HCT116 (cell line): ENCODE results near the gene XKR7. TPM values are rescaled to one million over a fixed set of nuclear protein-coding genes. Genes with fewer than 3 reads are reported as not detected.

Experiments
- ATAC-seq: fragments of 200-7000 bp; cut with Tn5 transposase; 2 replicates; pipeline ENCODE4 v1.9.1; 2020; ENCODE audit warnings: mild to moderate bottlenecking, moderate library complexity
- BruUV-seq: library from RNA; stranded (reverse); fragments of 400-500 nt; replicated peaks from 2 replicates; lab custom pipeline; 2021; lab: Mats Ljungman, UMichigan
- CTCF ChIA-PET: fragments of 300-600 bp; sonication (Branson Sonifier 250); formaldehyde crosslinking; loops from one replicate; lab custom pipeline; 2021; ENCODE audit warnings: antibody characterized with exemption; lab: Charles Lee
- POLR2A ChIA-PET: fragments of 300-600, 350-600 bp; sonication (Branson Sonifier 250); formaldehyde crosslinking; loops from one replicate; lab custom pipeline; 2021; ENCODE audit warnings: antibody characterized with exemption; lab: Charles Lee
- RAD21 ChIA-PET, 2 experiments: fragments of 300-600 bp; sonication (Branson Sonifier 250); formaldehyde crosslinking; loops; one replicate each; lab custom pipeline; 2023; ENCODE audit warnings: low total read pairs in 2 of 2; ENCODE audit not compliant: uncharacterized antibody in 2 of 2, unreplicated experiment in 2 of 2, low non-redundant PET in 1 of 2; lab: Charles Lee
- DNase-seq: peaks from one replicate; pipeline ENCODE4 v3.0.0-alpha.2; 2010; ENCODE audit warnings: low read depth, low spot score
- H2AFZ ChIP-seq: fragments of 200-600 bp; shearing (Covaris generic), sonication (generic); 2 replicates; pipeline ENCODE4 v1.6.1; 2017; ENCODE audit warnings: low read depth, mixed run types, mixed read lengths, antibody characterized with exemption, low read length; ENCODE audit not compliant: poor library complexity, severe bottlenecking
- H3K27ac ChIP-seq: 2 replicates; pipeline ENCODE4 v1.5.1; 2012; ENCODE audit warnings: low read depth, low read length
- H3K27me3 ChIP-seq: fragments of 200-600 bp; sonication (generic); 2 replicates; pipeline ENCODE4 v1.6.1; 2016; ENCODE audit warnings: mixed run types, low read length, mixed read lengths; ENCODE audit not compliant: insufficient read depth
- H3K36me3 ChIP-seq, 2 experiments: fragments of 200-500 bp in 1 of 2; fragments of 200-600 bp in 1 of 2; sonication (Bioruptor generic) in 1 of 2; sonication (generic) in 1 of 2; 2 replicates each; pipeline versions ENCODE4 v1.5.1 to v1.6.1; 2014 to 2016; ENCODE audit warnings: low read length in 2 of 2, inconsistent platforms in 1 of 2, mixed read lengths in 1 of 2, mixed run types in 1 of 2; ENCODE audit not compliant: insufficient read depth in 2 of 2, control insufficient read depth in 1 of 2
- H3K4me1 ChIP-seq, 2 experiments: fragments of 200-600 bp in 1 of 2; sonication (generic) in 1 of 2; 2 replicates each; pipeline versions ENCODE4 v1.5.1 to v1.6.1; 2012 to 2017; ENCODE audit warnings: low read length in 2 of 2, inconsistent platforms in 1 of 2, mild to moderate bottlenecking in 1 of 2, mixed read lengths in 1 of 2, mixed run types in 1 of 2, moderate library complexity in 1 of 2; ENCODE audit not compliant: insufficient read depth in 2 of 2, control insufficient read depth in 1 of 2
- H3K4me2 ChIP-seq: fragments of 200-600 bp; sonication (generic); 2 replicates; pipeline ENCODE4 v1.6.1; 2017; ENCODE audit warnings: mixed run types, low read length, mixed read lengths
- H3K4me3 ChIP-seq, 2 experiments: fragments of 200-600 bp in 1 of 2; sonication (generic) in 1 of 2; replicated peaks in 1 of 2; 2 replicates each; pipeline ENCODE4 v1.5.1; 2011 to 2016; ENCODE audit warnings: low read length in 2 of 2, control low read depth in 1 of 2, low read depth in 1 of 2, mild to moderate bottlenecking in 1 of 2, mixed read lengths in 1 of 2, mixed run types in 1 of 2
- H3K79me2 ChIP-seq: fragments of 200-600 bp; sonication (generic); 2 replicates; pipeline ENCODE4 v1.6.1; 2017; ENCODE audit warnings: mild to moderate bottlenecking, mixed run types, low read length, moderate library complexity, mixed read lengths; ENCODE audit not compliant: insufficient read depth
- H3K9ac ChIP-seq: fragments of 200-600 bp; sonication (generic); 2 replicates; pipeline ENCODE4 v1.6.1; 2016; ENCODE audit warnings: low read length, mixed read lengths
- H3K9me2 ChIP-seq: fragments of 200-600 bp; sonication (generic), shearing (Covaris generic); 2 replicates; pipeline ENCODE4 v1.6.1; 2017; ENCODE audit warnings: mixed run types, mild to moderate bottlenecking, moderate library complexity; ENCODE audit not compliant: insufficient read depth
- H3K9me3 ChIP-seq, 2 experiments: fragments of 200-500 bp in 1 of 2; fragments of 200-600 bp in 1 of 2; sonication (Bioruptor generic) in 1 of 2; sonication (generic) in 1 of 2; 2 replicates each; pipeline ENCODE4 v1.6.1; 2014 to 2017; ENCODE audit warnings: low read length in 2 of 2, mixed read lengths in 2 of 2, inconsistent platforms in 1 of 2, low read depth in 1 of 2, mild to moderate bottlenecking in 1 of 2, mixed run types in 1 of 2, moderate library complexity in 1 of 2; ENCODE audit not compliant: control insufficient read depth in 1 of 2, insufficient read depth in 1 of 2
- H4K20me1 ChIP-seq: fragments of 200-600 bp; sonication (generic), shearing (Covaris generic); 2 replicates; pipeline ENCODE4 v1.6.1; 2017; ENCODE audit warnings: mixed run types, mild to moderate bottlenecking, moderate library complexity; ENCODE audit not compliant: insufficient read depth
- CBX3 ChIP-seq: IDR thresholded peaks from 2 replicates; pipeline ENCODE4 v1.6.1; 2012; ENCODE audit warnings: low read depth
- EGR1 ChIP-seq: IDR thresholded peaks from 2 replicates; pipeline ENCODE4 v1.6.1; 2012; ENCODE audit warnings: low read depth
- ELF1 ChIP-seq: IDR thresholded peaks from 2 replicates; pipeline ENCODE4 v1.6.1; 2012; ENCODE audit warnings: low read depth, borderline replicate concordance
- EZH2 ChIP-seq: fragments of 200-600 bp; sonication (generic); IDR thresholded peaks from 2 replicates; pipeline ENCODE4 v1.6.1; 2017; ENCODE audit warnings: antibody characterized with exemption, mixed run types
- EZH2phosphoT487 ChIP-seq: fragments of 200-600 bp; IDR thresholded peaks from 2 replicates; pipeline ENCODE4 v1.6.1; 2018; ENCODE audit warnings: antibody characterized with exemption, borderline replicate concordance
- FOSL1 ChIP-seq: IDR thresholded peaks from 2 replicates; pipeline ENCODE4 v1.6.1; 2012; ENCODE audit warnings: low read depth
- POLR2A ChIP-seq: IDR thresholded peaks from 2 replicates; pipeline ENCODE4 v1.7.0; 2011; ENCODE audit warnings: borderline replicate concordance; ENCODE audit not compliant: insufficient read depth, insufficient read length; ENCODE audit errors: extremely low read depth
- RAD21 ChIP-seq: IDR thresholded peaks from 2 replicates; pipeline ENCODE4 v1.6.1; 2012; ENCODE audit warnings: low read depth, mild to moderate bottlenecking
- SIN3A ChIP-seq: IDR thresholded peaks from 2 replicates; pipeline ENCODE4 v1.6.1; 2012; ENCODE audit warnings: low read depth
- SRF ChIP-seq: IDR thresholded peaks from 2 replicates; pipeline ENCODE4 v1.6.1; 2012; ENCODE audit warnings: low read depth
- YY1 ChIP-seq: IDR thresholded peaks from 2 replicates; pipeline ENCODE4 v1.6.1; 2011; ENCODE audit warnings: low read length, low read depth, moderate library complexity, mild to moderate bottlenecking; ENCODE audit not compliant: insufficient replicate concordance; ENCODE audit errors: extremely low read depth
- intact Hi-C: fragments of 100-400 bp; cut with micrococcal nuclease; formaldehyde crosslinking; loops from 2 replicates; pipeline ENCODE4 v1.10.0; 2022
- total RNA-seq: library from RNA; stranded (reverse); gene quantifications from one replicate; pipeline ENCODE4 v1.2.1, GENCODE V29; 2021; ENCODE audit not compliant: unreplicated experiment
- TF ChIP-seq, protein P1 (sequence below): IDR thresholded peaks from 2 replicates; pipeline ENCODE4 v1.6.1; 2012
- TF ChIP-seq, protein P2 (sequence below): IDR thresholded peaks from 2 replicates; pipeline ENCODE4 v1.6.1; 2011; ENCODE audit warnings: mild to moderate bottlenecking, low read length, moderate library complexity; ENCODE audit not compliant: insufficient replicate concordance; ENCODE audit errors: extremely low read depth

The XKR7 gene
- total RNA-seq, 1 experiment from 2014 or later: not detected

DNA sequence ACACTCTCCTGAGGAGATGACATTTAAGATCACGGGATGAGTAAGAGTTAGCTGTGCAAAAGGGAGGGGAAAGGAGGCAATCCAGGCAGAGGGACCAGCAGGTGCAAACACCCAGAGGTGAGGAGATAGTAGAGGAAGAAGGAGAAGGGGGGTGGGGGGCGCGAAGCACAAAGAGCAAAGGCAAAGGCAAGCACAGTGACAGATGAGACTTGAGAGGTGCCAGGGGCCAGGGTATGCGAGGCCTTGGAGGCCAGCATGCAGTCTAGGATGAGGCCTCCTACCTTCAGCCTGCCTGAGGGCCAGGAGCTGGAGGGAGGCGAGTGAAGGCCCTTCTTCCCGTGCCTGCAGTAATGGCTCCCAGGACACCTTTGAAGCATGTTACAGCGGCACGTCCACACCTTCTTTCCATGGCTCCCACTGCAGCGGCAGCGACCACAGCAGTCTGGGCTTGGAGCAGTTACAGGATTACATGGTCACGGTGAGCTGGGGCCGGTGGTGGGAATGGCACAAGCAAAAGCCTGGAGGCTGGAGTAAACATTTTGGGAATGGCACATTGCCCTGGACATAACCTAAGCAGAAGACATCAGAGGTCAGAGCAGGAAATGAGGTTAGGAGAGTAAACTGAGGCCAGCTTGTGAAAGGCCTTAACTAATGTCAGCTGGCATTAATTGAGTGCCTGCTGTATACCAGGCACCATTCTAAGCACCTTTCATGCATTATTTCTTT lies 60.9 kb downstream of the XKR7 start:
- Histone ChIP-seq H3K27me3 (peaks cover 3% of the 10 kb centered on the region; the same call in 1 of the 2 replicates), H2AFZ (no peak overlapping the region), H3K4me3 (no peak overlapping the region), H3K4me1 (peaks cover 4 to 6% of the 10 kb centered on the region in 2 experiments; a peak in 2 of 4 replicates), H3K9ac (no peak overlapping the region), H3K9me2 (no peaks in the 10 kb centered on the region), H3K4me2 (no peak overlapping the region), H3K79me2 (no peaks in the 10 kb centered on the region), H3K36me3 (no peaks in the 10 kb centered on the region), H3K27ac (no peak overlapping the region), H4K20me1 (no peaks in the 10 kb centered on the region), H3K9me3 (no peaks in the 10 kb centered on the region)
- ATAC-seq: no peak
- BruUV-seq: no TSS peak
- no peak for DNase-seq
- RAD21 ChIA-PET: no interaction called here
- POLR2A ChIA-PET: interaction anchor here (1.1 kb wide), 1 partner anchor 11 kb away, joined by 3 read pairs; no protein-coding TSS in a partner anchor
- TF ChIP-seq YY1: no peak
- TF ChIP-seq EGR1: no peak
- no peak for TF ChIP-seq EZH2
- no peak for TF ChIP-seq EZH2phosphoT487
- no peak for TF ChIP-seq SIN3A
- TF ChIP-seq CBX3: no peak
- no peak for TF ChIP-seq FOSL1
- TF ChIP-seq RAD21: no peak
- TF ChIP-seq, protein P1, sequence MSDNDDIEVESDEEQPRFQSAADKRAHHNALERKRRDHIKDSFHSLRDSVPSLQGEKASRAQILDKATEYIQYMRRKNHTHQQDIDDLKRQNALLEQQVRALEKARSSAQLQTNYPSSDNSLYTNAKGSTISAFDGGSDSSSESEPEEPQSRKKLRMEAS: no peak
- TF ChIP-seq, protein P2, sequence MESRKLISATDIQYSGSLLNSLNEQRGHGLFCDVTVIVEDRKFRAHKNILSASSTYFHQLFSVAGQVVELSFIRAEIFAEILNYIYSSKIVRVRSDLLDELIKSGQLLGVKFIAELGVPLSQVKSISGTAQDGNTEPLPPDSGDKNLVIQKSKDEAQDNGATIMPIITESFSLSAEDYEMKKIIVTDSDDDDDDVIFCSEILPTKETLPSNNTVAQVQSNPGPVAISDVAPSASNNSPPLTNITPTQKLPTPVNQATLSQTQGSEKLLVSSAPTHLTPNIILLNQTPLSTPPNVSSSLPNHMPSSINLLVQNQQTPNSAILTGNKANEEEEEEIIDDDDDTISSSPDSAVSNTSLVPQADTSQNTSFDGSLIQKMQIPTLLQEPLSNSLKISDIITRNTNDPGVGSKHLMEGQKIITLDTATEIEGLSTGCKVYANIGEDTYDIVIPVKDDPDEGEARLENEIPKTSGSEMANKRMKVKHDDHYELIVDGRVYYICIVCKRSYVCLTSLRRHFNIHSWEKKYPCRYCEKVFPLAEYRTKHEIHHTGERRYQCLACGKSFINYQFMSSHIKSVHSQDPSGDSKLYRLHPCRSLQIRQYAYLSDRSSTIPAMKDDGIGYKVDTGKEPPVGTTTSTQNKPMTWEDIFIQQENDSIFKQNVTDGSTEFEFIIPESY: no peak
- no peak for TF ChIP-seq POLR2A
- no peak for TF ChIP-seq SRF
- TF ChIP-seq ELF1: no peak
- intact Hi-C loops: no loop called here
- CTCF ChIA-PET: interaction anchor here (1.4 to 4.3 kb wide), 4 partner anchors 11 to 182 kb away, joined by 3 to 36 read pairs (median 16); no protein-coding TSS in a partner anchor
